ENCODE results near the gene NOXA1. TPM values are rescaled to one million over a fixed set of nuclear protein-coding genes. Genes with fewer than 3 reads are reported as not detected.
A peak's percentile ranks its signal among the peaks of the same experiment; 100 is the strongest.

NOXA1 gene
- total RNA-seq, 1 donor, result not detected

- DNase-seq (ENCODE audit: low read depth), result no peak
- TF ChIP-seq CTCF (IDR thresholded peaks at IDR 0.05; ENCODE audit: insufficient read depth, low read depth, low read length), result no peak
- H3K4me3 ChIP-seq (ENCODE audit: low read depth, low read length), result no peak overlapping the region
Observed at GRCh38 chr9:137415451-137415850, 7.7 kb upstream of the NOXA1 start.

GRCh38 chr9:137416006-137416562, 7.1 kb upstream of the NOXA1 start:
- H3K4me3 ChIP-seq (ENCODE audit: low read depth, low read length), result no peak overlapping the region
- TF ChIP-seq CTCF (IDR thresholded peaks at IDR 0.05; ENCODE audit: insufficient read depth, low read depth, low read length), result no peak
- DNase-seq (ENCODE audit: low read depth), result no peak

- no peak for TF ChIP-seq CTCF (IDR thresholded peaks at IDR 0.05; ENCODE audit: insufficient read depth, low read depth, low read length)
- no peak for DNase-seq (ENCODE audit: low read depth)
- no peak overlapping the region for H3K4me3 ChIP-seq (ENCODE audit: low read depth, low read length)
Observed at GRCh38 chr9:137416563-137417151, 6.5 kb upstream of the NOXA1 start.

GRCh38 chr9:137417161-137418021, 5.8 kb upstream of the NOXA1 start:
- no peak for DNase-seq (ENCODE audit: low read depth)
- no peak for TF ChIP-seq CTCF (IDR thresholded peaks at IDR 0.05; ENCODE audit: insufficient read depth, low read depth, low read length)
- peak overlapping the region; percentile 31 for H3K4me3 ChIP-seq (ENCODE audit: low read depth, low read length)

- no peak for DNase-seq (ENCODE audit: low read depth)
- H3K4me3 ChIP-seq (ENCODE audit: low read depth, low read length), result peak overlapping the region; percentile 80
- no peak for TF ChIP-seq CTCF (IDR thresholded peaks at IDR 0.05; ENCODE audit: insufficient read depth, low read depth, low read length)
Observed at GRCh38 chr9:137421838-137422603, 1.2 kb upstream of the NOXA1 start.

- peak overlapping the region; percentile 47 for H3K4me3 ChIP-seq (ENCODE audit: low read depth, low read length)
- TF ChIP-seq CTCF (IDR thresholded peaks at IDR 0.05; ENCODE audit: insufficient read depth, low read depth, low read length), result no peak
- DNase-seq (ENCODE audit: low read depth), result no peak
Observed at GRCh38 chr9:137423514-137424291, 510 bp downstream of the NOXA1 start.

Data from fibroblast of villous mesenchyme (primary cell).